Upper lobe of left lung (tissue), 6 donors: ENCODE data around the gene ADH5. TPM values are rescaled to one million over a fixed set of nuclear protein-coding genes. Genes with fewer than 3 reads are reported as not detected.
"Not testable (repeated sequence)": the region's sequence is repeated elsewhere in the genome, so short reads cannot be mapped to it uniquely, and the experiment has no call there.

Experiments
- ATAC-seq, 2 donors: fragments of 200-7000 bp; cut with Tn5 transposase; one replicate each; pipeline ENCODE4 v1.9.1; 2022; ENCODE audit warnings: mild to moderate bottlenecking in 2 of 2, moderate library complexity in 2 of 2; ENCODE audit not compliant: low FRiP score in 2 of 2
- DNase-seq, 2 donors: peaks; one replicate each; pipeline ENCODE4 v3.0.0-alpha.2; 2019 to 2020
- H3K27ac ChIP-seq, 4 donors: fragments of 200-600 bp; sonication (generic); one replicate each; pipeline ENCODE4 v1.5.1; 2016 to 2019
- H3K27me3 ChIP-seq, 4 donors: fragments of 200-600 bp; sonication (generic); one replicate each; pipeline ENCODE4 v1.5.1; 2017 to 2019
- H3K36me3 ChIP-seq, 4 donors: fragments of 200-600 bp; sonication (generic); one replicate each; pipeline ENCODE4 v1.5.1; 2016 to 2019
- H3K4me1 ChIP-seq, 4 donors: fragments of 200-600 bp; sonication (generic); one replicate each; pipeline ENCODE4 v1.5.1; 2018 to 2019
- H3K4me3 ChIP-seq, 4 donors: fragments of 200-600 bp; sonication (generic); one replicate each; pipeline ENCODE4 v1.5.1; 2017 to 2019; ENCODE audit warnings: mild to moderate bottlenecking in 2 of 4, moderate library complexity in 1 of 4
- H3K9me3 ChIP-seq, 4 donors: fragments of 200-600 bp; sonication (generic); one replicate each; pipeline ENCODE4 v1.5.1; 2018 to 2019
- CTCF ChIP-seq, 6 experiments: fragments of 450-650 bp in 4 of 6; fragments of 200-600 bp in 2 of 6; sonication (generic) in 2 of 6; IDR thresholded peaks; one replicate each; pipeline ENCODE4 v1.5.1; 2016 to 2019; ENCODE audit warnings: antibody characterized with exemption in 6 of 6
- EP300 ChIP-seq, 4 donors: sonication (generic); formaldehyde crosslinking; IDR thresholded peaks; one replicate each; pipeline ENCODE4 v1.5.1; 2017; ENCODE audit warnings: antibody characterized with exemption in 4 of 4, control low read depth in 2 of 4
- POLR2A ChIP-seq, 4 donors: fragments of 450-650 bp; IDR thresholded peaks; one replicate each; pipeline ENCODE4 v1.5.1; 2016 to 2017; ENCODE audit warnings: antibody characterized with exemption in 4 of 4, mild to moderate bottlenecking in 2 of 4
- POLR2AphosphoS5 ChIP-seq, 2 donors: sonication (generic); formaldehyde crosslinking; IDR thresholded peaks; one replicate each; pipeline ENCODE4 v1.5.1; 2017; ENCODE audit warnings: antibody characterized with exemption in 2 of 2
- WGBS, 2 donors: methylation state at CpG; one replicate each; pipeline ENCODE4 v1.1.5; 2017 to 2018; 5-methylcytosine and 5-hydroxymethylcytosine counted together
- total RNA-seq, 6 donors: library from RNA; depleted of rRNA in 4 of 6; stranded (reverse); fragments of >200 nt in 4 of 6; gene quantifications; one replicate each; pipeline versions ENCODE4 v1.1.0 to v1.2.1, GENCODE V29; 2016 to 2021
- donor health status: DM: no; HTN: no; CAD: no; lungs with moderate emphysema.
- donor health status: DM: no; HTN: yes; CAD: no; lungs with severe emphysema.

ADH5 gene
- total RNA-seq, 6 donors from 2014 or later = 46.1 to 188 (median 97.6) TPM

GRCh38 chr4:99074816-99075215 lies 13.8 kb downstream of the ADH5 start:
- Histone ChIP-seq H3K9me3 (no peaks in the 10 kb centered on the region), H3K4me1 (no peaks in the 10 kb centered on the region), H3K27ac (peak overlapping the region in 1 of 4 donors; percentile 12), H3K4me3 (no peak overlapping the region), H3K36me3 (peaks cover 18 to 98% (median 69%) of the 10 kb centered on the region in 4 donors), H3K27me3 (no peaks in the 10 kb centered on the region)
- 78 to 85% methylated on average over 7 of the region's 7 CpGs for WGBS, 2 donors
- peak in 1 of 2 donors; percentile 70 for ATAC-seq
- DNase-seq = peak in 1 of 2 donors; percentile 82
- TF ChIP-seq CTCF (IDR thresholded peaks at IDR 0.05) (no peak), EP300 (IDR thresholded peaks at IDR 0.05) (peak in 1 of 4 donors; percentile 33), POLR2AphosphoS5 (IDR thresholded peaks at IDR 0.05) (peak in 1 of 2 donors; percentile 26)

- H3K36me3 ChIP-seq = peaks cover 11 to 91% (median 42%) of the 10 kb centered on the region in 4 donors
- ATAC-seq (no peak), DNase-seq (no peak)
- no peaks in the 10 kb centered on the region for H3K4me1 ChIP-seq
- H3K27ac ChIP-seq = no peak overlapping the region
- H3K9me3 ChIP-seq = no peaks in the 10 kb centered on the region
- no peak for TF ChIP-seq CTCF (IDR thresholded peaks at IDR 0.05)
- no peak for TF ChIP-seq POLR2A (IDR thresholded peaks at IDR 0.05)
- TF ChIP-seq POLR2AphosphoS5 (IDR thresholded peaks at IDR 0.05) = no peak
- TF ChIP-seq EP300 (IDR thresholded peaks at IDR 0.05) = no peak
- 93 to 95% methylated on average over 5 of the region's 5 CpGs for WGBS, 2 donors
- no peak overlapping the region for H3K4me3 ChIP-seq
- H3K27me3 ChIP-seq = no peaks in the 10 kb centered on the region
Observed at GRCh38 chr4:99071159-99071558, 17.4 kb downstream of the ADH5 start.

GRCh38 chr4:99067617-99068016 lies 21.0 kb downstream of the ADH5 start:
- Histone ChIP-seq H3K27ac (no peak overlapping the region), H3K4me1 (no peaks in the 10 kb centered on the region), H3K36me3 (peaks cover 0 to 61% (median 12%) of the 10 kb centered on the region in 4 donors), H3K4me3 (no peak overlapping the region), H3K9me3 (no peaks in the 10 kb centered on the region), H3K27me3 (no peaks in the 10 kb centered on the region)
- WGBS, 2 donors = 69 to 80% methylated on average over 1 of the region's 1 CpG
- DNase-seq (no peak), ATAC-seq (no peak)
- TF ChIP-seq POLR2AphosphoS5 (IDR thresholded peaks at IDR 0.05) (no peak), EP300 (IDR thresholded peaks at IDR 0.05) (no peak), CTCF (IDR thresholded peaks at IDR 0.05) (no peak), POLR2A (IDR thresholded peaks at IDR 0.05) (no peak)

- H3K27me3 ChIP-seq, DNase-seq, H3K27ac ChIP-seq, ATAC-seq, H3K4me3 ChIP-seq, H3K4me1 ChIP-seq, H3K9me3 ChIP-seq: not testable (repeated sequence)
- peaks cover 0 to 49% (median 3%) of the 10 kb centered on the region in 4 donors for H3K36me3 ChIP-seq
- WGBS, 2 donors = 100% methylated on average over 2 of the region's 2 CpGs
Observed at GRCh38 chr4:99065521-99065920, 23.1 kb downstream of the ADH5 start.

GRCh38 chr4:99062120-99062519 lies 26.5 kb downstream of the ADH5 start:
- ATAC-seq (no peak), DNase-seq (no peak)
- 63 to 75% methylated on average over 4 of the region's 4 CpGs for WGBS, 2 donors
- Histone ChIP-seq H3K36me3 (peaks cover 0 to 27% (median 11%) of the 10 kb centered on the region in 4 donors), H3K4me3 (no peak overlapping the region), H3K9me3 (no peaks in the 10 kb centered on the region), H3K27me3 (no peaks in the 10 kb centered on the region), H3K27ac (no peak overlapping the region), H3K4me1 (peaks cover 0 to 4% (median 1%) of the 10 kb centered on the region in 4 donors)
- no peak for TF ChIP-seq CTCF (IDR thresholded peaks at IDR 0.05)
- no peak for TF ChIP-seq EP300 (IDR thresholded peaks at IDR 0.05)
- TF ChIP-seq POLR2A (IDR thresholded peaks at IDR 0.05) = no peak
- no peak for TF ChIP-seq POLR2AphosphoS5 (IDR thresholded peaks at IDR 0.05)
